Stomach (tissue), 9 donors: Measurements from ENCODE around the gene PTPRU. TPM values are rescaled to one million over a fixed set of nuclear protein-coding genes. Genes with fewer than 3 reads are reported as not detected.

Experiments
- DNase-seq, 2 donors: peaks; one replicate each; pipeline versions ENCODE4 v3.0.0 to v3.0.0-alpha.2; 2013 to 2019
- H3K27ac ChIP-seq, 5 donors: fragments of 200-600 bp in 4 of 5; sonication (generic) in 4 of 5; one replicate each; pipeline ENCODE4 v1.5.1; 2013 to 2019; ENCODE audit warnings: mild to moderate bottlenecking in 1 of 5, moderate library complexity in 1 of 5
- H3K27me3 ChIP-seq, 3 donors: fragments of 200-600 bp; sonication (generic); one replicate each; pipeline ENCODE4 v1.5.1; 2017 to 2019; ENCODE audit warnings: mixed run types in 1 of 3
- H3K36me3 ChIP-seq, 4 donors: fragments of 200-600 bp; sonication (generic); 1 replicate in 3 of 4; 2 replicates in 1 of 4; pipeline ENCODE4 v1.5.1; 2016 to 2019
- H3K4me1 ChIP-seq, 4 donors: fragments of 200-600 bp; sonication (generic); one replicate each; pipeline ENCODE4 v1.5.1; 2016 to 2019
- H3K4me3 ChIP-seq, 4 donors: fragments of 200-600 bp; sonication (generic) in 3 of 4; one replicate each; pipeline ENCODE4 v1.5.1; 2016 to 2019; ENCODE audit warnings: mild to moderate bottlenecking in 1 of 4
- H3K9me3 ChIP-seq, 4 donors: fragments of 200-600 bp; sonication (generic); one replicate each; pipeline ENCODE4 v1.5.1; 2016 to 2019
- CTCF ChIP-seq, 7 experiments: fragments of 450-650 bp in 4 of 7; fragments of 200-600 bp in 3 of 7; sonication (generic) in 3 of 7; IDR thresholded peaks; one replicate each; pipeline ENCODE4 v1.5.1; 2016 to 2019; ENCODE audit warnings: antibody characterized with exemption in 7 of 7, control low read depth in 2 of 7, mild to moderate bottlenecking in 1 of 7
- EP300 ChIP-seq: sonication (generic); formaldehyde crosslinking; IDR thresholded peaks from one replicate; pipeline ENCODE4 v1.6.1; 2017; ENCODE audit warnings: antibody characterized with exemption
- POLR2A ChIP-seq, 4 donors: fragments of 450-650 bp; IDR thresholded peaks; one replicate each; pipeline ENCODE4 v1.6.1; 2016; ENCODE audit warnings: antibody characterized with exemption in 4 of 4, control low read depth in 2 of 4, mild to moderate bottlenecking in 1 of 4, moderate library complexity in 1 of 4
- POLR2AphosphoS5 ChIP-seq, 3 donors: sonication (generic); formaldehyde crosslinking; IDR thresholded peaks; one replicate each; pipeline ENCODE4 v1.6.1; 2016; ENCODE audit warnings: antibody characterized with exemption in 3 of 3
- WGBS, 5 donors: extraction: QIAGEN DNeasy Blood & Tissue Kit in 3 of 5; methylation state at CpG; one replicate each; pipeline versions ENCODE4 v1.1.5 to v1.1.7; 2013 to 2018; 5-methylcytosine and 5-hydroxymethylcytosine counted together
- intact Hi-C: fragments of 100-400 bp; cut with DNase I; formaldehyde crosslinking; loops from one replicate; pipeline ENCODE4 v1.15.1; 2023; ENCODE audit warnings: low total_unique reads
- polyA plus RNA-seq, 3 donors: library from polyadenylated mRNA; stranded (reverse); fragments of 200-250 nt; gene quantifications; one replicate each; pipeline ENCODE4 v1.2.3, GENCODE V29; 2013
- total RNA-seq, 5 donors: library from RNA; depleted of rRNA; stranded (reverse); fragments of >200 nt; gene quantifications; one replicate each; pipeline versions ENCODE4 v1.1.0 to v1.2.3, GENCODE V29; 2014 to 2016
- donor health status: healthy with polysubstance abuse.
- donor health status: Bipolar disorder and iron deficiency.
- donor health status: healthy.

Gene PTPRU
- total and polyA plus RNA-seq, 8 donors: 0.29 to 17.5 (median 6.2) TPM

GRCh38 chr1:29200906-29201594 is 35.3 kb upstream of the PTPRU start:
- Histone ChIP-seq H3K4me3 (no peak overlapping the region), H3K9me3 (no peaks in the 10 kb centered on the region), H3K27ac (peak overlapping the region in 4 of 5 donors; percentile 74 to 87 (median 80)), H3K27me3 (no peaks in the 10 kb centered on the region), H3K36me3 (peaks cover 5 to 89% (median 77%) of the 10 kb centered on the region in 4 donors), H3K4me1 (peaks cover 9 to 18% (median 11%) of the 10 kb centered on the region in 4 donors)
- intact Hi-C loops: loop anchor here (10.0 kb wide), 1 partner anchor 316 kb away; no protein-coding TSS in a partner anchor
- no peak for TF ChIP-seq POLR2AphosphoS5 (IDR thresholded peaks at IDR 0.05)
- no peak for TF ChIP-seq POLR2A (IDR thresholded peaks at IDR 0.05)
- no peak for TF ChIP-seq EP300
- TF ChIP-seq CTCF (IDR thresholded peaks at IDR 0.05): no peak
- WGBS, 5 donors: 82 to 95% (median 90%) methylated on average over 5 of the region's 5 CpGs
- DNase-seq: no peak

DNA sequence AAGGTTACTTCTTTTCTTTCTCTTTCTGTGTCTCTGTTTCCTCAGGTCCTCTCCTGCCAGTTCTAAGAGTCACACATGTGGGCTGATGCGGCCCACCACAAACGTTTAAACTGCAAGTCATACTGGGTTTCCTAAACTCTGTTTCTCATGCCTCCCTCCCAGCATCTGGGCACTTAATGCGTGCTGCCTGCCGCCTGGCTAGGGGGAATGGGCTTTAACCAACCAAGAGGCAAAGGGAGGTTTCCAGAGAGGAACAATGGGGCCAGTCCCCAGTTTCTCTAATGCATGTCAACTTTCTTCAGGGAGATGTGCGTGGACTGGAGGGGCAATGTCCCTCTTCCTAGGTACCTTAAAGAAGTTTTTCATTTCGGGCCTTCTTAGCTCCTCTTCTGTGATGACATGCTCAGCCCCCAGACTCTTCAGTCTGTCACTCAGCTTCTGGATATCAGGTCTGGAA is 34.7 kb upstream of the PTPRU start:
- no peak for DNase-seq
- TF ChIP-seq POLR2AphosphoS5 (IDR thresholded peaks at IDR 0.05): no peak
- intact Hi-C loops: loop anchor here (10.0 kb wide), 1 partner anchor 317 kb away; no protein-coding TSS in a partner anchor
- Histone ChIP-seq H3K36me3 (peaks cover 5 to 89% (median 80%) of the 10 kb centered on the region in 4 donors), H3K27ac (peak overlapping the region; percentile 33 to 87 (median 77)), H3K4me3 (no peak overlapping the region), H3K9me3 (no peaks in the 10 kb centered on the region), H3K27me3 (no peaks in the 10 kb centered on the region), H3K4me1 (peaks cover 9 to 18% (median 11%) of the 10 kb centered on the region in 4 donors)
- WGBS, 5 donors: 84 to 91% (median 90%) methylated on average over 6 of the region's 6 CpGs

DNA sequence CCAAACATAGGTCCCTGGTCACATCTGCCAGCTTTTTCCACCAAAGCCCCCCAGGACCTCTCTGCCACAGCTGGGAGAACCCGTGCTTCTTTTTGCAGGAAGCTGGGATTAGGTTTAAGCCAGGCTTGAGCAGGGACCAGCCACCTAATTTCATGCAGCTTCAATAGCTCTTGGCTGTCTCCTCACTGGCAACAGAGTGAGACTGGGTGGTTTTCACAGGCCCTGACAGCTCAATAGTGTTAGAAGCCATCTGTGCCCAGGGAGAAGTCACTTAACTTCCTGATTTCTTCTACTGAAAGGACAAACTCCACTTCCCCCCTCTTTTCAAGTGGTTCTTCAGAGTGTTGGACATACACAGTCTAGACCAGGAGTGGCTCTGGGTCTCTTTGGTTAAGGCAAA is 34.3 kb upstream of the PTPRU start:
- intact Hi-C loops: loop anchor here (10.0 kb wide), 1 partner anchor 317 kb away; no protein-coding TSS in a partner anchor
- H3K9me3 ChIP-seq: no peaks in the 10 kb centered on the region
- H3K4me1 ChIP-seq: peaks cover 9 to 18% (median 11%) of the 10 kb centered on the region in 4 donors
- peak overlapping the region in 4 of 5 donors; percentile 74 to 87 (median 80) for H3K27ac ChIP-seq
- no peak overlapping the region for H3K4me3 ChIP-seq
- no peaks in the 10 kb centered on the region for H3K27me3 ChIP-seq
- WGBS, 5 donors: 50 to 90% (median 65%) methylated on average over 1 of the region's 1 CpG
- DNase-seq: peak in 1 of 2 donors; percentile 30
- peaks cover 5 to 89% (median 81%) of the 10 kb centered on the region in 4 donors for H3K36me3 ChIP-seq
- no peak for TF ChIP-seq CTCF (IDR thresholded peaks at IDR 0.05)
- TF ChIP-seq EP300: no peak
- TF ChIP-seq POLR2A (IDR thresholded peaks at IDR 0.05): no peak
- no peak for TF ChIP-seq POLR2AphosphoS5 (IDR thresholded peaks at IDR 0.05)

GRCh38 chr1:29202584-29203340 is 33.6 kb upstream of the PTPRU start:
- TF ChIP-seq POLR2AphosphoS5 (IDR thresholded peaks at IDR 0.05) (peak; percentile 63 to 98 (median 70)), POLR2A (IDR thresholded peaks at IDR 0.05) (no peak), CTCF (IDR thresholded peaks at IDR 0.05) (peak in 6 of 7 experiments; percentile 87 to 97 (median 96))
- Histone ChIP-seq H3K4me1 (peaks cover 9 to 18% (median 11%) of the 10 kb centered on the region in 4 donors), H3K27me3 (no peaks in the 10 kb centered on the region), H3K36me3 (peaks cover 5 to 84% (median 75%) of the 10 kb centered on the region in 4 donors), H3K4me3 (no peak overlapping the region), H3K9me3 (no peaks in the 10 kb centered on the region), H3K27ac (peak overlapping the region; percentile 9 to 87 (median 77))
- peak; percentile 97 to 98 for DNase-seq
- whole genome bisulfite sequencing, 5 donors: 22 to 26% (median 22%) methylated on average over 14 of the region's 14 CpGs
- intact Hi-C loops: loop anchor here (10.0 kb wide), 1 partner anchor 318 kb away; no protein-coding TSS in a partner anchor
